Ovary (tissue), 9 donors: ENCODE data around the gene PLEKHJ1. TPM values are rescaled to one million over a fixed set of nuclear protein-coding genes. Genes with fewer than 3 reads are reported as not detected.

Experiments
- DNase-seq, 5 donors: peaks; one replicate each; pipeline ENCODE4 v3.0.0-alpha.2; 2019 to 2020
- H3K27ac ChIP-seq, 2 donors: fragments of 200-600 bp; one replicate each; pipeline versions ENCODE4 v1.5.1 to v1.8.0; 2019 to 2022
- H3K27me3 ChIP-seq: fragments of 200-600 bp; one replicate; pipeline ENCODE4 v1.8.0; 2022
- H3K36me3 ChIP-seq: fragments of 200-600 bp; sonication (generic); one replicate; pipeline ENCODE4 v1.5.1; 2019
- H3K4me1 ChIP-seq: one replicate; pipeline ENCODE4 v1.8.1; 2013; ENCODE audit warnings: mild to moderate bottlenecking, moderate library complexity; ENCODE audit not compliant: insufficient read depth
- H3K4me3 ChIP-seq: fragments of 200-600 bp; sonication (generic); one replicate; pipeline ENCODE4 v1.5.1; 2017
- H3K9me3 ChIP-seq, 2 donors: fragments of 200-600 bp in 1 of 2; sonication (generic) in 1 of 2; one replicate each; pipeline versions ENCODE4 v1.5.1 to v1.8.1; 2013 to 2019; ENCODE audit warnings: mild to moderate bottlenecking in 1 of 2, moderate library complexity in 1 of 2
- CTCF ChIP-seq, 3 donors: fragments of 450-650 bp in 2 of 3; fragments of 200-600 bp in 1 of 3; IDR thresholded peaks; one replicate each; pipeline versions ENCODE4 v1.5.1 to v1.8.0; 2016 to 2022; ENCODE audit warnings: antibody characterized with exemption in 3 of 3, mild to moderate bottlenecking in 1 of 3
- EP300 ChIP-seq: sonication (generic); formaldehyde crosslinking; IDR thresholded peaks from one replicate; pipeline ENCODE4 v1.6.1; 2017; ENCODE audit warnings: antibody characterized with exemption
- POLR2A ChIP-seq: fragments of 450-650 bp; IDR thresholded peaks from one replicate; pipeline ENCODE4 v1.6.1; 2017; ENCODE audit warnings: antibody characterized with exemption, mild to moderate bottlenecking, moderate library complexity
- WGBS, 3 donors: extraction: QIAGEN DNeasy Blood & Tissue Kit in 1 of 3; methylation state at CpG; one replicate each; pipeline versions ENCODE4 v1.1.5 to v1.1.7; 2013 to 2017; 5-methylcytosine and 5-hydroxymethylcytosine counted together
- intact Hi-C, 4 donors: fragments of 100-400 bp; cut with DNase I; formaldehyde crosslinking; loops; one replicate each; pipeline versions ENCODE4 v1.11.0 to v1.15.1; 2022 to 2023
- polyA plus RNA-seq, 2 donors: library from polyadenylated mRNA; stranded (reverse); fragments of 200-250 nt in 1 of 2; fragments of 350-450 nt in 1 of 2; fragmentation: Illumina TruSeq in 1 of 2; extraction: RNeasy Lipid Tissue Mini Kit (QIAGEN cat#74804) in 1 of 2; gene quantifications; one replicate each; pipeline ENCODE4 v1.2.3, GENCODE V29; 2013 to 2014
- total RNA-seq, 7 donors: library from RNA; depleted of rRNA in 2 of 7; stranded (reverse); fragments of >200 nt in 2 of 7; fragmentation: NEBNext Ultra II Directional in 3 of 7; extraction: Animal tissue kit (Norgen Biotek cat#: 25700) in 3 of 7; gene quantifications; one replicate each; pipeline versions ENCODE4 v1.1.0 to v1.2.4, GENCODE V29; 2016 to 2023
- donor health status: DM: no; HTN: no; CAD: no; lungs with moderate emphysema.
- donor health status: DM: no; HTN: no; CAD: no.
- donor health status: Bipolar disorder and iron deficiency.
- donor health status: DM: yes; HTN: yes; CAD: no.
- donor health status: DM: no; HTN: no; CAD: no.
- donor health status: DM: yes; HTN: yes; CAD: no.

Gene PLEKHJ1
- total and polyA plus RNA-seq, 9 donors, result 17.1 to 57.9 (median 46.8) TPM

- Histone ChIP-seq H3K27ac (no peak overlapping the region), H3K36me3 (no peaks in the 10 kb centered on the region), H3K4me1 (no peaks in the 10 kb centered on the region), H3K27me3 (no peaks in the 10 kb centered on the region), H3K9me3 (no peaks in the 10 kb centered on the region), H3K4me3 (no peak overlapping the region)
- TF ChIP-seq POLR2A (no peak), EP300 (no peak), CTCF (IDR thresholded peaks at IDR 0.05) (no peak)
- 94% methylated on average over 17 to 18 of the region's 18 CpGs for WGBS, 3 donors
- DNase-seq, result no peak
- intact Hi-C loops, result no loop called here
Observed at GRCh38 chr19:2193807-2194206, 42.3 kb downstream of the PLEKHJ1 start.

DNA sequence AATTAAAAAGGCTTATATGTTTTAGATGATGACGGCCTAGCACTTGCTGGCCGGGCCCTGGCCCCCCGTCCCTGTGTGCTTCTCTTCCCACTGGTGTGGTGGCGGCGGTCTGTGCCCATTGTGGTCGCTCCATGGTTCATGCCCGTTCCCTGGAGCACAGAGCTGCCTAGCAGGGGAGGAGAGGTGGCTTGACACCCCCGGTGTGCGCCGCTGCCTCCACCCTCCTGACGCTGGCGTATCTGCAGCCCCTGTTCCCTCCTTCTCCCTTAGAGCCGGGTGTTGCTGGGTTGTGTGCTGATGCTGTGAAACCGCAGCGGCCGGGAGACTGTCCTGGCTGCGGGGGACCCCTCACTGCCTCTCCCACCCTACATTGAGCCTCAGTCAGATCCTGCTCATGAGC is 43.3 kb downstream of the PLEKHJ1 start:
- Histone ChIP-seq H3K9me3 (no peaks in the 10 kb centered on the region), H3K4me1 (no peaks in the 10 kb centered on the region), H3K36me3 (no peaks in the 10 kb centered on the region), H3K27me3 (no peaks in the 10 kb centered on the region), H3K27ac (no peak overlapping the region), H3K4me3 (no peak overlapping the region)
- WGBS, 3 donors, result 92 to 97% (median 93%) methylated on average over 17 of the region's 17 CpGs
- intact Hi-C loops, result no loop called here
- DNase-seq, result no peak
- TF ChIP-seq POLR2A (no peak), CTCF (IDR thresholded peaks at IDR 0.05) (no peak), EP300 (no peak)

DNA sequence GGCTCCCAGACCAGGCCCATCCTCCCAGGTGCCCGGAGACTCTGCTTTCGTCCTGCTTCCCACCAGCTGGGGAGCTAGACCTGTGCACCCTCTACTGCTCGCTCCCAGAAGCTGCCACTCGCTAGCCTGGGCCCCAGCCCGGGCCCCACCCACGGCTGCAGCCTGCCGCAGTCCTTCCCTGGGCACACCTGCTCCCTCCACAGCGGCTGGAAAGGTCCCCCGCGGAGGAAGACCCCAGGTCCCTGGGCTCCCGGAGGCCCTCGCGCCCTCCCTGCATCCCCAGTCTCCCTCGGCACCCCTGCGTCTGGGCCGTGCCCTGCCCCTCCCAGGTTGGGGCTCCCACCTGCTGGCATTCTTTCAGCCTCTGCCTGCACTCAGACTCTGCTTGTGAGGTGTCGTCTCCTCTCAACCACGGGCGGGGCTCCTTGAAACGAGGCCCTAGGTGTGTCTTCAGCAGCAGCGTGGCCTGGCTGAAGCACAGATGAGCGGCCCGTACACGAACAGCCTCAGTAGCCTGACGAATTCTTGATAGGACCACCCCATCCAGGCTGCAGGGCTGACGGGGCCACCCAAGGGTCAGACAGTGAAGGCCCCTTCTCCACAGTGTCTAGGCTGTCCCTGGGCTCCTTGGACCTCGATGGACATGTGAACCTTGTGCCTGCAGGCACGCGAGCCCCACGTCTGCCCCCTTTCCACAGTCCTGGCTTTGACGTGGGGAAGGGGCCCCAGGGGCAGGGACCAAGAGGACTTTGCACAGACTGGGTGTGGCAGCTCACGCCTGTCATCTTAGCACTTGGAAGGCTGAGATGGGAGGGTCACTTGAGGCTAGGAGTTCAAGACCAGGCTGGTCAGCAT is 44.4 kb downstream of the PLEKHJ1 start:
- WGBS, 3 donors, result 88 to 94% (median 92%) methylated on average over 32 of the region's 32 CpGs
- TF ChIP-seq EP300, result no peak
- TF ChIP-seq CTCF (IDR thresholded peaks at IDR 0.05), result no peak
- TF ChIP-seq POLR2A, result no peak
- no peak overlapping the region for H3K27ac ChIP-seq
- H3K9me3 ChIP-seq, result no peaks in the 10 kb centered on the region
- H3K4me1 ChIP-seq, result peaks cover 6% of the 10 kb centered on the region
- no peaks in the 10 kb centered on the region for H3K36me3 ChIP-seq
- intact Hi-C loops, result no loop called here
- H3K4me3 ChIP-seq, result no peak overlapping the region
- no peaks in the 10 kb centered on the region for H3K27me3 ChIP-seq
- DNase-seq, result no peak

DNA sequence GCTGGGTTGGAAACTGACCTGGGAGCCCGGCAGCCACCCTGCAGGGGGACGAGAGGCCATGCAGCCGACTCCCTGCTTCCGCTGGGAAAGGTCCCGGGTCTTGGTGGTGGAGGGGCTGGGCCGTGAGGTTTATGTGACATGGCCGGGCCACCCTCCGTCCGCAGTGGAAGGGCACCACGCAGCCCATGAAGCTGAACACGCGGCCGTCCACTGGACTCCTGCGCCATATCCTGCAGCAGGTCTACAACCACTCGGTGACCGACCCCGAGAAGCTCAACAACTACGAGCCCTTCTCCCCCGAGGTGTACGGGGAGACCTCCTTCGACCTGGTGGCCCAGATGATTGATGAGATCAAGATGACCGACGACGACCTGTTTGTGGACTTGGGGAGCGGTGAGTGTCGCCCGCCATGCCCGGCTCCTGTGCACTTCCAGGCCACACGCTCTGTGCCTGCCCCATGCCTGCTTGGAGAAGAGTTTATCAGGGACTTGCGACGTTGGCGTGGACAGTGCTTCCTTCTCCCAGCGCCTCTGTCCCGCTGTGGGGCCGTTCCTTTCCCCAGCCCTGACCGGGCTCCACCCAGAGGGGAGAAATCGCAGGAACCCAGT is 45.2 kb downstream of the PLEKHJ1 start:
- no peaks in the 10 kb centered on the region for H3K36me3 ChIP-seq
- H3K4me3 ChIP-seq, result no peak overlapping the region
- intact Hi-C loops, result no loop called here
- TF ChIP-seq CTCF (IDR thresholded peaks at IDR 0.05), result no peak
- TF ChIP-seq POLR2A, result no peak
- no peak for TF ChIP-seq EP300
- H3K27me3 ChIP-seq, result no peaks in the 10 kb centered on the region
- no peaks in the 10 kb centered on the region for H3K9me3 ChIP-seq
- H3K4me1 ChIP-seq, result peaks cover 12% of the 10 kb centered on the region
- no peak overlapping the region for H3K27ac ChIP-seq
- WGBS, 3 donors, result 89 to 94% (median 92%) methylated on average over 37 of the region's 37 CpGs
- no peak for DNase-seq
